Activated B cell treated with CpG ODN at 0.5 μM for 24 hours (primary cell): Measurements from ENCODE around the gene STX18. TPM values are rescaled to one million over a fixed set of nuclear protein-coding genes. Genes with fewer than 3 reads are reported as not detected.

Experiments used
- ATAC-seq: fragments of 200-7000 bp; cut with Tn5 transposase; one replicate; pipeline ENCODE4 v1.10.0; 2021; ENCODE audit warnings: low read depth, mild to moderate bottlenecking, moderate library complexity
- CTCF ChIA-PET: fragments of 350-600 bp; sonication (Branson Sonifier 250); formaldehyde crosslinking; loops from one replicate; lab custom pipeline; 2021; ENCODE audit warnings: antibody characterized with exemption; lab: Charles Lee
- POLR2A ChIA-PET: fragments of 350-600 bp; sonication (Branson Sonifier 250); formaldehyde crosslinking; loops from one replicate; lab custom pipeline; 2021; ENCODE audit warnings: antibody characterized with exemption; lab: Charles Lee
- DNase-seq: peaks from one replicate; pipeline ENCODE4 v3.0.0; 2022
- H3K27ac Mint-ChIP-seq: one replicate; pipeline ENCODE4 v1.8.0; 2020; ENCODE audit warnings: mixed read lengths
- H3K27me3 Mint-ChIP-seq: one replicate; pipeline ENCODE4 v1.8.0; 2021; ENCODE audit warnings: mixed read lengths
- H3K36me3 Mint-ChIP-seq: one replicate; pipeline ENCODE4 v1.8.0; 2021; ENCODE audit warnings: low read depth, mixed read lengths
- H3K4me1 Mint-ChIP-seq: one replicate; pipeline ENCODE4 v1.8.0; 2021; ENCODE audit warnings: mixed read lengths
- H3K4me3 Mint-ChIP-seq: one replicate; pipeline ENCODE4 v1.8.0; 2020; ENCODE audit warnings: mild to moderate bottlenecking, mixed read lengths
- H3K9me3 Mint-ChIP-seq: one replicate; pipeline ENCODE4 v1.8.0; 2020; ENCODE audit warnings: mixed read lengths
- CTCF ChIP-seq: fragments of 200-600 bp; IDR thresholded peaks from one replicate; pipeline ENCODE4 v1.8.0; 2022; ENCODE audit warnings: antibody characterized with exemption, mild to moderate bottlenecking
- intact Hi-C: fragments of 100-400 bp; cut with micrococcal nuclease; formaldehyde crosslinking; loops from one replicate; pipeline ENCODE4 v1.15.1; 2024
- total RNA-seq: library from RNA; stranded (reverse); gene quantifications from 2 replicates; pipeline ENCODE4 v1.2.3, GENCODE V29; 2022

Gene STX18
- total RNA-seq, 1 donor from 2014 or later, result 27.1 TPM

GRCh38 chr4:4480685-4481398, 61.0 kb downstream of the STX18 start:
- DNase-seq (no peak), ATAC-seq (no peak)
- CTCF ChIA-PET, result no interaction called here
- TF ChIP-seq CTCF, result no peak
- Mint-ChIP-seq H3K4me3 (no peak overlapping the region), H3K27ac (no peak overlapping the region), H3K27me3 (no peaks in the 10 kb centered on the region), H3K36me3 (peaks cover 3% of the 10 kb centered on the region), H3K9me3 (no peaks in the 10 kb centered on the region), H3K4me1 (peaks cover 2% of the 10 kb centered on the region)
- intact Hi-C loops, result no loop called here
- POLR2A ChIA-PET, result interaction anchor here (0.6 kb wide), 1 partner anchor 1518 kb away, joined by 5 read pairs; no protein-coding TSS in a partner anchor

- no peak for TF ChIP-seq CTCF
- Mint-ChIP-seq H3K9me3 (no peaks in the 10 kb centered on the region), H3K36me3 (peaks cover 3% of the 10 kb centered on the region), H3K27me3 (no peaks in the 10 kb centered on the region), H3K4me3 (no peak overlapping the region), H3K27ac (no peak overlapping the region), H3K4me1 (peaks cover 2% of the 10 kb centered on the region)
- CTCF ChIA-PET, result no interaction called here
- DNase-seq (no peak), ATAC-seq (no peak)
- intact Hi-C loops, result no loop called here
- POLR2A ChIA-PET, result interaction anchor here (0.6 kb wide), 1 partner anchor 1517 kb away, joined by 5 read pairs; no protein-coding TSS in a partner anchor
These were observed 61.6 kb downstream of the STX18 start for GRCh38 chr4:4480205-4480604.

- DNase-seq (no peak), ATAC-seq (no peak)
- Mint-ChIP-seq H3K4me1 (peaks cover 2% of the 10 kb centered on the region), H3K36me3 (peaks cover 3% of the 10 kb centered on the region), H3K27me3 (no peaks in the 10 kb centered on the region), H3K27ac (no peak overlapping the region), H3K4me3 (no peak overlapping the region), H3K9me3 (no peaks in the 10 kb centered on the region)
- ChIA-PET CTCF (interaction anchor here (1.2 kb wide), 1 partner anchor 8 kb away, joined by 3 read pairs; no protein-coding TSS in a partner anchor), POLR2A (no interaction called here)
- no peak for TF ChIP-seq CTCF
- intact Hi-C loops, result no loop called here
These were observed 62.5 kb downstream of the STX18 start for GRCh38 chr4:4479366-4479765.

- CTCF ChIA-PET, result no interaction called here
- TF ChIP-seq CTCF, result no peak
These were observed 64.1 kb downstream of the STX18 start for GRCh38 chr4:4477796-4478195.

GRCh38 chr4:4477391-4477790, 64.5 kb downstream of the STX18 start:
- no peak for TF ChIP-seq CTCF
- Mint-ChIP-seq H3K27ac (no peak overlapping the region), H3K36me3 (peaks cover 8% of the 10 kb centered on the region), H3K4me3 (no peak overlapping the region), H3K9me3 (no peaks in the 10 kb centered on the region), H3K4me1 (no peaks in the 10 kb centered on the region), H3K27me3 (no peaks in the 10 kb centered on the region)
- CTCF ChIA-PET, result no interaction called here
- intact Hi-C loops, result no loop called here
- DNase-seq, result no peak
- POLR2A ChIA-PET, result no interaction called here
- ATAC-seq, result no peak

More at GRCh38 chr4:4477796-4478195, 64.1 kb downstream of the STX18 start:
- no peak for DNase-seq
- POLR2A ChIA-PET, result no interaction called here
- Mint-ChIP-seq H3K27ac (no peak overlapping the region), H3K9me3 (no peaks in the 10 kb centered on the region), H3K4me1 (no peaks in the 10 kb centered on the region), H3K4me3 (no peak overlapping the region), H3K36me3 (peaks cover 4% of the 10 kb centered on the region), H3K27me3 (no peaks in the 10 kb centered on the region)
- no peak for ATAC-seq
- intact Hi-C loops, result no loop called here
